IPS-18c (cell line): ENCODE results near the gene ZNF835.

Experiments used
- H3K4me3 ChIP-seq: 2 replicates; pipeline ENCODE4 v1.7.0; 2013; ENCODE audit warnings: low read depth, mild to moderate bottlenecking, low read length, moderate library complexity; ENCODE audit not compliant: insufficient read depth
- H3K9me3 ChIP-seq: one replicate; pipeline ENCODE4 v1.6.1; 2013; ENCODE audit warnings: mild to moderate bottlenecking, low read length, moderate library complexity; ENCODE audit not compliant: control insufficient read depth, insufficient read depth

ZNF835 gene

GRCh38 chr19:56670401-56670960, 1.1 kb downstream of the ZNF835 start:
- no peak overlapping the region for H3K4me3 ChIP-seq
- peaks cover 34% of the 10 kb centered on the region for H3K9me3 ChIP-seq

- H3K9me3 ChIP-seq = peaks cover 46% of the 10 kb centered on the region
- H3K4me3 ChIP-seq = no peak overlapping the region
Measured at GRCh38 chr19:56668676-56669075, 2.9 kb downstream of the ZNF835 start.

GRCh38 chr19:56667311-56667870, 4.2 kb downstream of the ZNF835 start:
- Histone ChIP-seq H3K9me3 (peaks cover 46% of the 10 kb centered on the region), H3K4me3 (no peak overlapping the region)

DNA sequence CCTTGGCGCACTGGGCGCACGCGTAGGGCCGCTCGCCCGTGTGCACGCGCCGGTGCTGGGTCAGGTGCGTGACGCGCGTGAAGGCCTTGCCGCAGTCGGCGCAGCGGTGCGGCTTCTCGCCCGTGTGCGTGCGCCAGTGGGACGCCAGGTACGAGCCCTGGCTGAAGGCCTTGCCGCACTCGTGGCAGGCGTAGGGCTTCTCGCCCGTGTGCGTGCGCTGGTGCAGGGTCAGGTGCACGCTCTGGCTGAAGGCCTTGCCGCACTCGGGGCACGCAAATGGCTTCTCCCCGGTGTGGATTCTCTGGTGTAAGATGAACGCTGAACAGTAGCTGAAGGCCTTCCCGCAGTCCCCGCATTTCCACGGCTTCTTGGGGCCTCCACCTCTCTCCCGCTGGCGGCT, 7.0 kb downstream of the ZNF835 start:
- Histone ChIP-seq H3K9me3 (peaks cover 48% of the 10 kb centered on the region), H3K4me3 (no peak overlapping the region)

GRCh38 chr19:56663931-56664500, 7.5 kb downstream of the ZNF835 start:
- peaks cover 47% of the 10 kb centered on the region for H3K9me3 ChIP-seq
- no peak overlapping the region for H3K4me3 ChIP-seq

DNA sequence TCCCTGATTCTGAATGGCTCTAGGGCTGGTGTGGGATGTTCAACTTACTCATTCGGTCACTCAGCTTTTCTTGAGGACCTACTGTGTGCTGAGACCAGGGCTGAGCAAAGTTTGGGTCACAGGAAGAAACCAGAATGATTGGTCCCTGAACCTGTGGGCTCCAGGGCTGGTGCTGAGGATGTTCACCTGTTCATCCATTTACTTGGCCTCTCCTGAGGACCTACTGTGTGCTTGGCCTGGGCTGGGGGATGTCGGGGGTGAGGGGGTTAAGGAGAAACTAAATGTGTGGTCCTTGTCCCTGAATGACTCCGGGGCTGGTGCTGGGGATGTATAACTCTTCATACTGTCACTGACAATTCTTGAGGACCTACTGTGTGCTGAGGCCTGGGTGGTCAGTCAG, 10.3 kb downstream of the ZNF835 start:
- Histone ChIP-seq H3K4me3 (no peak overlapping the region), H3K9me3 (peaks cover 36% of the 10 kb centered on the region)

- Histone ChIP-seq H3K9me3 (peaks cover 31% of the 10 kb centered on the region), H3K4me3 (no peak overlapping the region)
Measured at GRCh38 chr19:56660381-56661107, 11.0 kb downstream of the ZNF835 start.

DNA sequence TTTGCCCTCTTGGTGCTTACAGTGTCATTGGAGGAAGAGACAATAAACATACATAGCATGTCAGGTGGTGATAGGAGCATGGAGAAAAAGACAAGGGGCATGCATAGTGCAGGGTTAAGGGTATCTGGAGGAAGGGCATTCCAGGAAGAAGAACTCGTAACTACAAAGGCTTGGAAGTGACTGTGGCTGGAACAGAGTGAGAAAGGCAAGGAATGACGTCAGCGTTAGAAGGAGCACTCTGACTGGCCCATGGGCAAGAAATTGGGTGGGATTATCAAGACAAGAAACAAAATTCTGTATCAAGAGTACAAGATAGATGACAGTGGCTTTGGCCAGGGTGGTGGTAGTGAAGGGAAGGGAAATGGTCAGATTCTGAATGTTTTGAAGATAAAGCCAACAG, 17.4 kb downstream of the ZNF835 start:
- Histone ChIP-seq H3K9me3 (peaks cover 23% of the 10 kb centered on the region), H3K4me3 (no peak overlapping the region)

GRCh38 chr19:56643460-56643955, 28.0 kb downstream of the ZNF835 start:
- no peak overlapping the region; the same call in 1 of the 2 replicates for H3K4me3 ChIP-seq
- H3K9me3 ChIP-seq = peaks cover 27% of the 10 kb centered on the region

DNA sequence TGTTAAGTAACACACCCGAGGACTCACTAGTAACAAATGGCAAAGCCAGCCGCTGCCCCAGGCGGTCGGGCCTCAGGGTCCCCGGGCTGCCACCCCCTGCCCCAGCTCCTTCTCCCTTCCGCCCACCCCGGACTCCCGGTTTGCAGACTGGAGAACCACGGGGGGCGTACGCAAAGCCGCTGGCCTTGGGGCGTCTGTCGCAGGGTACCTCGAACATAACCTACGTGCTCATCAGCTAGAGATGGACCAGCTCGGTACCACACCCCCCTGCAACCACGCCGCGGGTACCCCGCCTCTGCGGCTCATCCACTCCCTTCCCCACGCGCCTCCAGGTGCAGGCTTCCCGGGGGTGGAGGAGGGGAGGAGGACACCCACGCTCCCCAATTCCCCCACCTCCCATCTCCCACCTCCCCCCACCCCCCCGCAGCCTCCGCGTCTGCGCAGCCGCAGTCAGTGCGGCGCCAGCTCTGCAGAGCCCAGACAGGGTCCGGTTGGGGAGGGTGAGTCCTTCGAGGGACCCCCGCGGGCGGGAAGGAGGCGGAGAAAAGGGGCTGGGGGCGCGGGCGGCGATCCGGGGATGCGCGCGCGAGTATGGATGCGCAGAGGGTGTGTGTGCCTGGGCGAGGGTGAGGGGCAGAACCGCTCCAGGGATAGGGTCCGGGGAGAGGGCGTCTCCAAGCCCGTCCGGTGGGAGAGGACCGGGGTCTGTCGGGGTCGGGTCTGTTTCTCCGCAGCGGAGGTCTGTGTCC, 28.7 kb downstream of the ZNF835 start, which contains the start of gene SMIM17:
SMIM17 (plus strand) TSS at position 449 of the 749 bp plus-strand sequence. CDS start 2,509 bp downstream, outside the sequence.
- peaks cover 25% of the 10 kb centered on the region for H3K9me3 ChIP-seq
- no peak within 1 kb of the TSS; the same call in 1 of the 2 replicates for H3K4me3 ChIP-seq

- no peak overlapping the region for H3K4me3 ChIP-seq
- peaks cover 22% of the 10 kb centered on the region for H3K9me3 ChIP-seq
Measured at GRCh38 chr19:56639217-56639616, 32.3 kb downstream of the ZNF835 start.

- H3K9me3 ChIP-seq = peaks cover 18% of the 10 kb centered on the region
- no peak overlapping the region for H3K4me3 ChIP-seq
Measured at GRCh38 chr19:56637976-56638555, 33.5 kb downstream of the ZNF835 start.

DNA sequence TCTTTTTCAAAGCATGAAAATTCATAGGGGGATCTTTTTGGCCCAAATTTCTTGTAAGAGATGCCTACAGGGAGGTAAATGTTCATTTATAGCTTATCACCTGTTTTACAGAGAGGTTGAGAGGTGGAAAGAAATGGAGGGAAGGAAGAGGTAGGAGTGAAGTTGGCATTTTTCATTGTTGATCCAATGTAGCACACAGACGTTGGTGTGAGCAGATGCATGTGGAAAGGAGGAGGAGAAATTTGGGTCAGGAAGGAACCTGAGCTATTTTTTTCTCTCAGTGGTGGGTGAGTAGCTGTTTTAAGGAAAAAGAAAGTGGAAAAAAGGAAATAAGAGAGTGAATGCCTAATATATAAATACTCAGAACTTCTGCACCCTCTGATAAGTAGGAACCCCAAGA, 38.5 kb downstream of the ZNF835 start:
- no peak overlapping the region for H3K4me3 ChIP-seq
- H3K9me3 ChIP-seq = peaks cover 14% of the 10 kb centered on the region

- H3K9me3 ChIP-seq = peaks cover 19% of the 10 kb centered on the region
- H3K4me3 ChIP-seq = no peak overlapping the region
Measured at GRCh38 chr19:56625708-56626107, 45.8 kb downstream of the ZNF835 start.

- no peak overlapping the region for H3K4me3 ChIP-seq
- H3K9me3 ChIP-seq = peaks cover 18% of the 10 kb centered on the region
Measured at GRCh38 chr19:56623006-56623405, 48.6 kb downstream of the ZNF835 start.

DNA sequence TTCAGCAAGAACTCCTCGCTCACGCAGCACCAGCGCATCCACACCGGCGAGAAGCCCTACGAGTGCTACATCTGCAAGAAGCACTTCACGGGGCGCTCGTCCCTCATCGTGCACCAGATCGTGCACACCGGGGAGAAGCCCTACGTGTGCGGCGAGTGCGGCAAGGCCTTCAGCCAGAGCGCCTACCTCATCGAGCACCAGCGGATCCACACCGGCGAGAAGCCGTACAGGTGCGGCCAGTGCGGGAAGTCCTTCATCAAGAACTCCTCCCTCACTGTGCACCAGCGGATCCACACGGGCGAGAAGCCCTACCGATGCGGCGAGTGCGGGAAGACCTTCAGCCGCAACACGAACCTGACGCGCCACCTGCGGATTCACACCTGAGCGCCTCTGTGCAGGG, 49.2 kb downstream of the ZNF835 start:
- H3K4me3 ChIP-seq = no peak overlapping the region
- peaks cover 16% of the 10 kb centered on the region for H3K9me3 ChIP-seq

- Histone ChIP-seq H3K9me3 (peaks cover 11% of the 10 kb centered on the region), H3K4me3 (no peak overlapping the region)
Measured at GRCh38 chr19:56619121-56619520, 52.4 kb downstream of the ZNF835 start.
